ENCODE results near the gene AKIP1.

DNA sequence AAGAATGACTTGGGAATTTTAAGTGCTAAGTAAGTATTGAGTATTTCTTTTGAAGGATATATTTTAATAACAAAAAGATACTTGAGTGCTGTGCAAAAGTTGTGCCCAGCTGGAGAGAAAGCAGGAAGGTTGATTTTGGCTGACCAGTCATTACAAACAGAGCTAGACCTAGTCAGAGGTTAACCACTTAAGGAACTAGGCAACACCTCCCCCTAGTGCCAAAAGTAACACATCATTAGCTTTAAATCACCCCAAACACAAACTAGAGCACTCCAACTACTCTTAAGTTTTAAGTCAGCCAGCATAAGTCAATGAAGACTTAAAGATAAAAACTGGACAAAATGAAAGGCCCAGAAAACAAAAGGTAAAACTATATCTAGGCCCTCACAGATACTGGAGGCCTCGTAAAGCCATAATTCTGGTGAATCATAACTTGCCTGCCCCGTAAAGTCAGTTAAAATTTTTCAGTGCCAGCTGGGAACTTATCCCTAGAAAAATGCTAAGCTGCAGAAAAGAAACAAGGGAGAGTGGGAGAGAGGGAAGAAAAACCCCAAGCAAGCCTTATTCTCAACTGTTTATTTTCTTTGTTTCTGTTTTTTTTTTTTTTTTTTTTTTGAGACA is 48.7 kb downstream of the AKIP1 start:
- TF ChIP-seq, protein P1, sequence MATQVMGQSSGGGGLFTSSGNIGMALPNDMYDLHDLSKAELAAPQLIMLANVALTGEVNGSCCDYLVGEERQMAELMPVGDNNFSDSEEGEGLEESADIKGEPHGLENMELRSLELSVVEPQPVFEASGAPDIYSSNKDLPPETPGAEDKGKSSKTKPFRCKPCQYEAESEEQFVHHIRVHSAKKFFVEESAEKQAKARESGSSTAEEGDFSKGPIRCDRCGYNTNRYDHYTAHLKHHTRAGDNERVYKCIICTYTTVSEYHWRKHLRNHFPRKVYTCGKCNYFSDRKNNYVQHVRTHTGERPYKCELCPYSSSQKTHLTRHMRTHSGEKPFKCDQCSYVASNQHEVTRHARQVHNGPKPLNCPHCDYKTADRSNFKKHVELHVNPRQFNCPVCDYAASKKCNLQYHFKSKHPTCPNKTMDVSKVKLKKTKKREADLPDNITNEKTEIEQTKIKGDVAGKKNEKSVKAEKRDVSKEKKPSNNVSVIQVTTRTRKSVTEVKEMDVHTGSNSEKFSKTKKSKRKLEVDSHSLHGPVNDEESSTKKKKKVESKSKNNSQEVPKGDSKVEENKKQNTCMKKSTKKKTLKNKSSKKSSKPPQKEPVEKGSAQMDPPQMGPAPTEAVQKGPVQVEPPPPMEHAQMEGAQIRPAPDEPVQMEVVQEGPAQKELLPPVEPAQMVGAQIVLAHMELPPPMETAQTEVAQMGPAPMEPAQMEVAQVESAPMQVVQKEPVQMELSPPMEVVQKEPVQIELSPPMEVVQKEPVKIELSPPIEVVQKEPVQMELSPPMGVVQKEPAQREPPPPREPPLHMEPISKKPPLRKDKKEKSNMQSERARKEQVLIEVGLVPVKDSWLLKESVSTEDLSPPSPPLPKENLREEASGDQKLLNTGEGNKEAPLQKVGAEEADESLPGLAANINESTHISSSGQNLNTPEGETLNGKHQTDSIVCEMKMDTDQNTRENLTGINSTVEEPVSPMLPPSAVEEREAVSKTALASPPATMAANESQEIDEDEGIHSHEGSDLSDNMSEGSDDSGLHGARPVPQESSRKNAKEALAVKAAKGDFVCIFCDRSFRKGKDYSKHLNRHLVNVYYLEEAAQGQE (IDR thresholded peaks at IDR 0.05; ENCODE audit: insufficient read depth in 1 of 2, low read depth in 2 of 2, low read length in 1 of 2), result no peak
- TF ChIP-seq, protein P2, sequence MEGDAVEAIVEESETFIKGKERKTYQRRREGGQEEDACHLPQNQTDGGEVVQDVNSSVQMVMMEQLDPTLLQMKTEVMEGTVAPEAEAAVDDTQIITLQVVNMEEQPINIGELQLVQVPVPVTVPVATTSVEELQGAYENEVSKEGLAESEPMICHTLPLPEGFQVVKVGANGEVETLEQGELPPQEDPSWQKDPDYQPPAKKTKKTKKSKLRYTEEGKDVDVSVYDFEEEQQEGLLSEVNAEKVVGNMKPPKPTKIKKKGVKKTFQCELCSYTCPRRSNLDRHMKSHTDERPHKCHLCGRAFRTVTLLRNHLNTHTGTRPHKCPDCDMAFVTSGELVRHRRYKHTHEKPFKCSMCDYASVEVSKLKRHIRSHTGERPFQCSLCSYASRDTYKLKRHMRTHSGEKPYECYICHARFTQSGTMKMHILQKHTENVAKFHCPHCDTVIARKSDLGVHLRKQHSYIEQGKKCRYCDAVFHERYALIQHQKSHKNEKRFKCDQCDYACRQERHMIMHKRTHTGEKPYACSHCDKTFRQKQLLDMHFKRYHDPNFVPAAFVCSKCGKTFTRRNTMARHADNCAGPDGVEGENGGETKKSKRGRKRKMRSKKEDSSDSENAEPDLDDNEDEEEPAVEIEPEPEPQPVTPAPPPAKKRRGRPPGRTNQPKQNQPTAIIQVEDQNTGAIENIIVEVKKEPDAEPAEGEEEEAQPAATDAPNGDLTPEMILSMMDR (IDR thresholded peaks at IDR 0.05), result peak; percentile 89
- TF ChIP-seq SIN3A (IDR thresholded peaks at IDR 0.05; ENCODE audit: borderline replicate concordance, insufficient read depth, low read depth, low read length), result no peak

Measured in Panc1 (cell line).